Neural cell (in vitro differentiated cells): ENCODE results near the gene CCDC86. TPM values are rescaled to one million over a fixed set of nuclear protein-coding genes. Genes with fewer than 3 reads are reported as not detected.

Source experiments
- H2AFZ ChIP-seq: fragments of 200-600, 300-800 bp; sonication (generic), shearing (Covaris generic); 2 replicates; pipeline ENCODE4 v1.6.0; 2014; ENCODE audit warnings: low read depth, mild to moderate bottlenecking, antibody characterized with exemption, low read length, moderate library complexity
- H3F3A ChIP-seq: fragments of 200-600 bp; shearing (Covaris generic); 2 replicates; pipeline ENCODE4 v1.6.1; 2016; ENCODE audit warnings: mild to moderate bottlenecking, moderate library complexity, mixed read lengths, antibody characterized with exemption, low read length; ENCODE audit not compliant: insufficient read depth, poor library complexity, severe bottlenecking
- H3K27ac ChIP-seq: fragments of 200-600, 300-800 bp; sonication (generic), shearing (Covaris generic); 2 replicates; pipeline ENCODE4 v1.5.1; 2014; ENCODE audit warnings: mild to moderate bottlenecking, low read length, moderate library complexity
- H3K27me3 ChIP-seq: fragments of 300-800, 200-600 bp; sonication (generic), shearing (Covaris generic); 2 replicates; pipeline ENCODE4 v1.6.0; 2014; ENCODE audit warnings: mild to moderate bottlenecking, low read depth, low read length, moderate library complexity; ENCODE audit not compliant: insufficient read depth
- H3K36me3 ChIP-seq: fragments of 300-800, 200-600 bp; sonication (generic), shearing (Covaris generic); 2 replicates; pipeline ENCODE4 v1.5.1; 2014; ENCODE audit warnings: mild to moderate bottlenecking, antibody characterized with exemption, low read length, moderate library complexity; ENCODE audit not compliant: insufficient read depth
- H3K4me2 ChIP-seq: fragments of 300-800, 200-600 bp; sonication (generic), shearing (Covaris generic); 2 replicates; pipeline ENCODE4 v1.6.0; 2014; ENCODE audit warnings: mild to moderate bottlenecking, low read length
- H3K4me3 ChIP-seq: fragments of 300-800, 200-600 bp; sonication (generic), shearing (Covaris generic); 2 replicates; pipeline ENCODE4 v1.5.1; 2014; ENCODE audit warnings: mild to moderate bottlenecking, low read length, moderate library complexity
- H3K79me2 ChIP-seq: fragments of 200-600 bp; shearing (Covaris generic); replicated peaks from 2 replicates; pipeline ENCODE4 v1.6.0; 2014; ENCODE audit warnings: mild to moderate bottlenecking, low read length, moderate library complexity; ENCODE audit not compliant: insufficient read depth
- H3K9ac ChIP-seq: fragments of 300-800, 200-600 bp; sonication (generic), shearing (Covaris generic); 2 replicates; pipeline ENCODE4 v1.6.1; 2016; ENCODE audit warnings: mild to moderate bottlenecking, low read length, mixed read lengths
- H3K9me2 ChIP-seq: fragments of 200-600 bp; shearing (Covaris generic); 2 replicates; pipeline ENCODE4 v1.6.1; 2016; ENCODE audit warnings: mild to moderate bottlenecking, low read length, mixed read lengths; ENCODE audit not compliant: insufficient read depth
- H3K9me3 ChIP-seq: fragments of 200-600, 300-800 bp; sonication (generic), shearing (Covaris generic); 2 replicates; pipeline ENCODE4 v1.6.1; 2016; ENCODE audit warnings: mild to moderate bottlenecking, mixed run types, low read length, moderate library complexity, mixed read lengths
- H4K20me1 ChIP-seq: fragments of 200-600 bp; shearing (Covaris generic); 2 replicates; pipeline ENCODE4 v1.6.1; 2016; ENCODE audit warnings: mild to moderate bottlenecking, mixed run types; ENCODE audit not compliant: insufficient read depth
- EP300 ChIP-seq: fragments of 450-650 bp; conservative IDR thresholded peaks from 2 replicates; pipeline ENCODE4 v1.6.1; 2014; ENCODE audit warnings: antibody characterized with exemption, mild to moderate bottlenecking, moderate library complexity; ENCODE audit not compliant: poor library complexity, severe bottlenecking
- EZH2 ChIP-seq: fragments of 200-600, 300-800 bp; shearing (Covaris generic), sonication (generic); IDR thresholded peaks from 2 replicates; pipeline ENCODE4 v1.6.1; 2014; ENCODE audit warnings: antibody characterized with exemption, low read length, borderline replicate concordance, mild to moderate bottlenecking; ENCODE audit not compliant: insufficient read depth, poor library complexity, severe bottlenecking
- MXI1 ChIP-seq: fragments of 450-650 bp; conservative IDR thresholded peaks from 2 replicates; pipeline ENCODE4 v1.6.1; 2014; ENCODE audit warnings: antibody characterized with exemption, mild to moderate bottlenecking; ENCODE audit not compliant: poor library complexity, severe bottlenecking
- POLR2AphosphoS5 ChIP-seq: IDR thresholded peaks from 2 replicates; pipeline ENCODE4 v1.6.1; 2012
- RAD21 ChIP-seq: fragments of 450-650 bp; conservative IDR thresholded peaks from 2 replicates; pipeline ENCODE4 v1.6.1; 2014; ENCODE audit warnings: antibody characterized with exemption, mild to moderate bottlenecking, moderate library complexity
- SMC3 ChIP-seq: fragments of 450-650 bp; conservative IDR thresholded peaks from 2 replicates; pipeline ENCODE4 v1.6.1; 2014; ENCODE audit warnings: antibody characterized with exemption, mild to moderate bottlenecking, moderate library complexity; ENCODE audit not compliant: poor library complexity
- TAF1 ChIP-seq: IDR thresholded peaks from 2 replicates; pipeline ENCODE4 v1.6.1; 2012; ENCODE audit warnings: low read depth
- polyA plus RNA-seq: library from polyadenylated mRNA; depleted of rRNA; stranded (reverse); fragments of >200 nt; gene quantifications from 2 replicates; pipeline ENCODE4 v1.2.3, GENCODE V29; 2014
- TF ChIP-seq, protein P1 (sequence below): fragments of 450-650 bp; IDR thresholded peaks from 2 replicates; pipeline ENCODE4 v1.5.1; 2014; ENCODE audit warnings: antibody characterized with exemption, mild to moderate bottlenecking, moderate library complexity; ENCODE audit not compliant: poor library complexity, severe bottlenecking
- TF ChIP-seq, protein P2 (sequence below): IDR thresholded peaks from 2 replicates; pipeline ENCODE4 v1.6.1; 2012; ENCODE audit warnings: borderline replicate concordance

CCDC86 gene
- polyA plus RNA-seq, 1 donor from 2014 or later: 0.16 TPM

DNA sequence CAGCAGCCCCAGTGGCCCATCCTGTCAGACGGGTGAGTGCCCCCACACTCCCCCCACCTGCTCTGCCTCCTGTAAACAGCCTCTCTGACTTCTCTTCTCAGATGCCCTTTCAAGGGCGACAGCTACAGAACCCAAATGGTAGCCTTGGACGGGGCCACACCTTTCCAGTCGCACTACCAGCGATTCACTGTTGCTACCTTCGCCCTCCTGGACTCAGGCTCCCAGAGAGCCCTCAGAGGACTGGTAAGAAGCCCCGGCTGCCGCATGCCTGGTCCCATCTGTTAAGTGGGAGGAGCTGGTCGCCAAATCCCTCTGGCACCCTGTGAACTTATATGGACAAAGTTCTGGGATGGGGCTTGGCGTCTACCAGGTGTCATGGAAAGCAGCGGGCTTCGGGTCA lies 31.6 kb downstream of the CCDC86 start:
- no peak overlapping the region for H2AFZ ChIP-seq
- no peaks in the 10 kb centered on the region for H3K9me2 ChIP-seq
- no peaks in the 10 kb centered on the region for H3K27me3 ChIP-seq
- H3K9ac ChIP-seq: no peak overlapping the region
- H3K9me3 ChIP-seq: no peaks in the 10 kb centered on the region
- no peaks in the 10 kb centered on the region for H3F3A ChIP-seq
- no peak overlapping the region for H3K4me3 ChIP-seq
- no peaks in the 10 kb centered on the region for H4K20me1 ChIP-seq
- no peaks in the 10 kb centered on the region for H3K79me2 ChIP-seq
- TF ChIP-seq MXI1: no peak
- TF ChIP-seq, protein P1, sequence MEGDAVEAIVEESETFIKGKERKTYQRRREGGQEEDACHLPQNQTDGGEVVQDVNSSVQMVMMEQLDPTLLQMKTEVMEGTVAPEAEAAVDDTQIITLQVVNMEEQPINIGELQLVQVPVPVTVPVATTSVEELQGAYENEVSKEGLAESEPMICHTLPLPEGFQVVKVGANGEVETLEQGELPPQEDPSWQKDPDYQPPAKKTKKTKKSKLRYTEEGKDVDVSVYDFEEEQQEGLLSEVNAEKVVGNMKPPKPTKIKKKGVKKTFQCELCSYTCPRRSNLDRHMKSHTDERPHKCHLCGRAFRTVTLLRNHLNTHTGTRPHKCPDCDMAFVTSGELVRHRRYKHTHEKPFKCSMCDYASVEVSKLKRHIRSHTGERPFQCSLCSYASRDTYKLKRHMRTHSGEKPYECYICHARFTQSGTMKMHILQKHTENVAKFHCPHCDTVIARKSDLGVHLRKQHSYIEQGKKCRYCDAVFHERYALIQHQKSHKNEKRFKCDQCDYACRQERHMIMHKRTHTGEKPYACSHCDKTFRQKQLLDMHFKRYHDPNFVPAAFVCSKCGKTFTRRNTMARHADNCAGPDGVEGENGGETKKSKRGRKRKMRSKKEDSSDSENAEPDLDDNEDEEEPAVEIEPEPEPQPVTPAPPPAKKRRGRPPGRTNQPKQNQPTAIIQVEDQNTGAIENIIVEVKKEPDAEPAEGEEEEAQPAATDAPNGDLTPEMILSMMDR: no peak
- H3K4me2 ChIP-seq: no peak overlapping the region
- no peaks in the 10 kb centered on the region for H3K36me3 ChIP-seq
- H3K27ac ChIP-seq: no peak overlapping the region

DNA sequence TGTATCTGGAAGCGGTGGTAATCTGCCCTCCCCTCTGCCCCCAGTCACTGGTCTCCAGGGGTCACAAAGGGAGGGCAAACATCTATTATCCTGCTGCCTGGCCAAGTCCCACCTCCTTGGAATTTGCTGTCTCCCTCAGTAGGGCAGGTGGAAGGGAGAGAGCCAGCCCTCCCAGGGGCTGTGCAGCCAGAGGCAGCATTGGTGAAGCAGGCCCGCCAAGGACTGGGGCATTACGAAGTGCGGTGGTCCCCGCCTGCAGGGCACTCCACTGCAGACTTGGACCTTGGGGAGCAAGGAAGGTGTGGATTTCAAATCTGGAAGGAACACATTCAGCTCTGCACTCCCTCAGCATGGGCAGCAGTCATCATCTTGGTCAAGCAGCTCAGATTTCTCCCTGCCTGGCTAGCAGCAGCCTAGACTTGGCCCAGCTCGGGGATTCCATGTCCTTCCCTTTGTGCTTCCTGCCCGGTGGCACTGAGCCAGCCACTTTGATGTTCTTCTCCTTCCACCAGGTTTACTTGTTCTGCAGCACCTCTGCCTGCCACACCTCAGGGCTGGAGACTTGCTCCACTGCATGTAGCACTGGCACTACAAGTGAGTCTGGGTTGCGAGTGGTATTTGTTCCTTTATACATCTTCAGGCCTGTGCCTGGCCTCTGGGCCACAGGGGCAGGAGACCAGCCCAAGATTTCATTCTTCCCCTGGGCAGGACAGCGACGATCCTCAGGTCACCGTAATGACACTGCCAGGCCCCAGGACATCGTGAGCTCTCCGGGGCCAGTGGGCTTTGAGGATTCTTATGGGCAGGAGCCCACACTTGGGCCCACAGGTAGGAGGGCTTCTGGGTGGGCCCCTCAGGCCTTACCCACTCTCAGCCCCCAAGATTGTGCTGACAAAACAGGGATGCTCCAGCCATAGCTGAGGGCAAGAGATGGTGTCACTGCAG lies 32.8 kb downstream of the CCDC86 start:
- TF ChIP-seq EP300 (no peak), RAD21 (no peak), POLR2AphosphoS5 (no peak), EZH2 (no peak), SMC3 (no peak), TAF1 (no peak), MXI1 (no peak)
- TF ChIP-seq, protein P2, sequence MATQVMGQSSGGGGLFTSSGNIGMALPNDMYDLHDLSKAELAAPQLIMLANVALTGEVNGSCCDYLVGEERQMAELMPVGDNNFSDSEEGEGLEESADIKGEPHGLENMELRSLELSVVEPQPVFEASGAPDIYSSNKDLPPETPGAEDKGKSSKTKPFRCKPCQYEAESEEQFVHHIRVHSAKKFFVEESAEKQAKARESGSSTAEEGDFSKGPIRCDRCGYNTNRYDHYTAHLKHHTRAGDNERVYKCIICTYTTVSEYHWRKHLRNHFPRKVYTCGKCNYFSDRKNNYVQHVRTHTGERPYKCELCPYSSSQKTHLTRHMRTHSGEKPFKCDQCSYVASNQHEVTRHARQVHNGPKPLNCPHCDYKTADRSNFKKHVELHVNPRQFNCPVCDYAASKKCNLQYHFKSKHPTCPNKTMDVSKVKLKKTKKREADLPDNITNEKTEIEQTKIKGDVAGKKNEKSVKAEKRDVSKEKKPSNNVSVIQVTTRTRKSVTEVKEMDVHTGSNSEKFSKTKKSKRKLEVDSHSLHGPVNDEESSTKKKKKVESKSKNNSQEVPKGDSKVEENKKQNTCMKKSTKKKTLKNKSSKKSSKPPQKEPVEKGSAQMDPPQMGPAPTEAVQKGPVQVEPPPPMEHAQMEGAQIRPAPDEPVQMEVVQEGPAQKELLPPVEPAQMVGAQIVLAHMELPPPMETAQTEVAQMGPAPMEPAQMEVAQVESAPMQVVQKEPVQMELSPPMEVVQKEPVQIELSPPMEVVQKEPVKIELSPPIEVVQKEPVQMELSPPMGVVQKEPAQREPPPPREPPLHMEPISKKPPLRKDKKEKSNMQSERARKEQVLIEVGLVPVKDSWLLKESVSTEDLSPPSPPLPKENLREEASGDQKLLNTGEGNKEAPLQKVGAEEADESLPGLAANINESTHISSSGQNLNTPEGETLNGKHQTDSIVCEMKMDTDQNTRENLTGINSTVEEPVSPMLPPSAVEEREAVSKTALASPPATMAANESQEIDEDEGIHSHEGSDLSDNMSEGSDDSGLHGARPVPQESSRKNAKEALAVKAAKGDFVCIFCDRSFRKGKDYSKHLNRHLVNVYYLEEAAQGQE: no peak
- TF ChIP-seq, protein P1: no peak
- H3K9me3 ChIP-seq: no peaks in the 10 kb centered on the region
- no peaks in the 10 kb centered on the region for H3K36me3 ChIP-seq
- H3K4me2 ChIP-seq: no peak overlapping the region
- H3K27ac ChIP-seq: no peak overlapping the region
- no peaks in the 10 kb centered on the region for H3K27me3 ChIP-seq
- no peak overlapping the region for H3K4me3 ChIP-seq
- no peaks in the 10 kb centered on the region for H3K9me2 ChIP-seq
- H3K79me2 ChIP-seq: no peaks in the 10 kb centered on the region
- no peaks in the 10 kb centered on the region for H3F3A ChIP-seq
- H4K20me1 ChIP-seq: no peaks in the 10 kb centered on the region
- H3K9ac ChIP-seq: no peak overlapping the region
- H2AFZ ChIP-seq: no peak overlapping the region
